CD4-positive, alpha-beta T cell (primary cell): ENCODE data around the gene MAPKAP1. TPM values are rescaled to one million over a fixed set of nuclear protein-coding genes. Genes with fewer than 3 reads are reported as not detected.

ENCODE experiments used
- ATAC-seq: fragments of 200-7000 bp; cut with Tn5 transposase; one replicate; pipeline ENCODE4 v1.10.0; 2022; ENCODE audit warnings: mild to moderate bottlenecking; ENCODE audit not compliant: poor library complexity
- CTCF ChIA-PET: fragments of 350-600 bp; sonication (Branson Sonifier 250); formaldehyde crosslinking; loops from one replicate; lab custom pipeline; 2021; ENCODE audit warnings: antibody characterized with exemption, inconsistent platforms; lab: Charles Lee
- POLR2A ChIA-PET: fragments of 350-600 bp; sonication (Branson Sonifier 250); formaldehyde crosslinking; loops from one replicate; lab custom pipeline; 2021; ENCODE audit warnings: antibody characterized with exemption, inconsistent platforms; lab: Charles Lee
- DNase-seq, 14 experiments: peaks; one replicate each; pipeline ENCODE4 v3.0.0-alpha.2; 2013 to 2020; ENCODE audit warnings: mixed read lengths in 2 of 14
- H3K27ac ChIP-seq, 2 donors: one replicate each; pipeline versions ENCODE4 v1.5.1 to v1.7.0; 2013; ENCODE audit warnings: low read length in 2 of 2, low read depth in 1 of 2, mild to moderate bottlenecking in 1 of 2
- H3K27me3 ChIP-seq, 2 experiments: 1 replicate in 1 of 2; 2 replicates in 1 of 2; pipeline versions ENCODE4 v1.6.1 to v1.7.0; 2013; ENCODE audit warnings: low read length in 2 of 2, control low read depth in 1 of 2, mild to moderate bottlenecking in 1 of 2, moderate library complexity in 1 of 2; ENCODE audit not compliant: insufficient read depth in 2 of 2, control insufficient read depth in 1 of 2
- H3K36me3 ChIP-seq: one replicate; pipeline ENCODE4 v1.6.1; 2013; ENCODE audit warnings: low read length, control low read depth; ENCODE audit not compliant: insufficient read depth
- H3K4me1 ChIP-seq: one replicate; pipeline ENCODE4 v1.6.1; 2013; ENCODE audit warnings: low read length, control low read depth; ENCODE audit not compliant: insufficient read depth
- H3K4me3 ChIP-seq: one replicate; pipeline ENCODE4 v1.5.1; 2013; ENCODE audit warnings: mild to moderate bottlenecking, low read length, moderate library complexity
- H3K9me3 ChIP-seq, 2 experiments: 1 replicate in 1 of 2; 2 replicates in 1 of 2; pipeline versions ENCODE4 v1.6.1 to v1.7.0; 2013; ENCODE audit warnings: low read length in 2 of 2, mild to moderate bottlenecking in 2 of 2, control low read depth in 1 of 2, moderate library complexity in 1 of 2; ENCODE audit not compliant: control insufficient read depth in 1 of 2, insufficient read depth in 1 of 2
- H3K27ac Mint-ChIP-seq: one replicate; pipeline ENCODE4 v1.8.0; 2020; ENCODE audit warnings: mixed read lengths
- H3K27me3 Mint-ChIP-seq: one replicate; pipeline ENCODE4 v1.8.0; 2021; ENCODE audit warnings: mixed read lengths
- H3K36me3 Mint-ChIP-seq: one replicate; pipeline ENCODE4 v1.8.0; 2021; ENCODE audit warnings: low read depth, mixed read lengths
- H3K4me1 Mint-ChIP-seq: one replicate; pipeline ENCODE4 v1.8.0; 2021; ENCODE audit warnings: low read depth, mixed read lengths
- H3K4me3 Mint-ChIP-seq: one replicate; pipeline ENCODE4 v1.8.0; 2020; ENCODE audit warnings: mild to moderate bottlenecking, mixed read lengths
- H3K9me3 Mint-ChIP-seq: one replicate; pipeline ENCODE4 v1.8.0; 2020; ENCODE audit warnings: mixed read lengths
- CTCF ChIP-seq: fragments of 200-600 bp; IDR thresholded peaks from one replicate; pipeline ENCODE4 v1.8.0; 2022; ENCODE audit warnings: antibody characterized with exemption, mild to moderate bottlenecking
- intact Hi-C, 2 experiments: fragments of 100-400 bp; cut with DNase I in 1 of 2; cut with micrococcal nuclease in 1 of 2; formaldehyde crosslinking; loops; one replicate each; pipeline versions ENCODE4 v1.15.1 to v1.9.0; 2023 to 2025; cut with DNase I, micrococcal nuclease
- total RNA-seq, 174 experiments: library from RNA in 2 of 174; stranded (reverse) in 2 of 174; gene quantifications; one replicate each; pipeline ENCODE4 v1.2.3 and lab custom pipeline; 2021 to 2026

Gene MAPKAP1
- total RNA-seq, 2 experiments from 2014 or later: 40.3 to 44.9 TPM

GRCh38 chr9:125493384-125493783 lies 213.6 kb downstream of the MAPKAP1 start:
- Mint-ChIP-seq H3K9me3 (no peaks in the 10 kb centered on the region), H3K4me3 (no peak overlapping the region), H3K27ac (no peak overlapping the region), H3K4me1 (peaks cover 5% of the 10 kb centered on the region), H3K36me3 (peaks cover 20% of the 10 kb centered on the region), H3K27me3 (no peaks in the 10 kb centered on the region)
- Histone ChIP-seq H3K4me3 (no peak overlapping the region), H3K9me3 (no peaks in the 10 kb centered on the region), H3K4me1 (no peaks in the 10 kb centered on the region), H3K36me3 (no peaks in the 10 kb centered on the region), H3K27me3 (no peaks in the 10 kb centered on the region), H3K27ac (no peak overlapping the region)
- DNase-seq: no peak
- no peak for ATAC-seq
- ChIA-PET POLR2A (no interaction called here), CTCF (no interaction called here)
- no peak for TF ChIP-seq CTCF
- intact Hi-C loops: no loop called here

GRCh38 chr9:125492719-125493118 lies 214.3 kb downstream of the MAPKAP1 start:
- Histone ChIP-seq H3K4me3 (no peak overlapping the region), H3K4me1 (no peaks in the 10 kb centered on the region), H3K27ac (no peak overlapping the region), H3K9me3 (no peaks in the 10 kb centered on the region), H3K27me3 (no peaks in the 10 kb centered on the region), H3K36me3 (no peaks in the 10 kb centered on the region)
- Mint-ChIP-seq H3K9me3 (no peaks in the 10 kb centered on the region), H3K27ac (no peak overlapping the region), H3K36me3 (peaks cover 15% of the 10 kb centered on the region), H3K4me3 (no peak overlapping the region), H3K4me1 (peaks cover 5% of the 10 kb centered on the region), H3K27me3 (no peaks in the 10 kb centered on the region)
- intact Hi-C loops: no loop called here
- CTCF ChIA-PET: interaction anchor here (1.2 kb wide), 1 partner anchor 32 kb away, joined by 4 read pairs; no protein-coding TSS in a partner anchor
- ATAC-seq: no peak
- no peak for DNase-seq
- no peak for TF ChIP-seq CTCF
- POLR2A ChIA-PET: no interaction called here

- H3K27ac ChIP-seq: no peak overlapping the region
- Mint-ChIP-seq H3K4me3 (no peak overlapping the region), H3K9me3 (no peaks in the 10 kb centered on the region), H3K36me3 (peaks cover 27% of the 10 kb centered on the region), H3K4me1 (peaks cover 5% of the 10 kb centered on the region), H3K27ac (no peak overlapping the region), H3K27me3 (no peaks in the 10 kb centered on the region)
- no peaks in the 10 kb centered on the region for H3K9me3 ChIP-seq
- no peak for DNase-seq
- no peak for ATAC-seq
- no peaks in the 10 kb centered on the region for H3K4me1 ChIP-seq
- H3K27me3 ChIP-seq: no peaks in the 10 kb centered on the region
- TF ChIP-seq CTCF: no peak
- no peak overlapping the region for H3K4me3 ChIP-seq
- H3K36me3 ChIP-seq: peaks cover 10% of the 10 kb centered on the region
- ChIA-PET CTCF (no interaction called here), POLR2A (no interaction called here)
- intact Hi-C loops: no loop called here
Measured at GRCh38 chr9:125487842-125488241, 219.2 kb downstream of the MAPKAP1 start.
